GM10266 (cell line): ENCODE measurements around the gene CBX6.

Source experiments
- DNase-seq: peaks from one replicate; pipeline ENCODE4 v3.0.0; 2012; ENCODE audit errors: extremely low spot score
- CTCF ChIP-seq: IDR thresholded peaks from 2 replicates; pipeline ENCODE4 v1.5.1; 2012; ENCODE audit warnings: mild to moderate bottlenecking, low read depth; ENCODE audit not compliant: control insufficient read depth, insufficient read depth; ENCODE audit errors: missing control alignments

The CBX6 gene

GRCh38 chr22:38831166-38831945, 40.7 kb downstream of the CBX6 start:
- DNase-seq, result no peak
- no peak for TF ChIP-seq CTCF

DNA sequence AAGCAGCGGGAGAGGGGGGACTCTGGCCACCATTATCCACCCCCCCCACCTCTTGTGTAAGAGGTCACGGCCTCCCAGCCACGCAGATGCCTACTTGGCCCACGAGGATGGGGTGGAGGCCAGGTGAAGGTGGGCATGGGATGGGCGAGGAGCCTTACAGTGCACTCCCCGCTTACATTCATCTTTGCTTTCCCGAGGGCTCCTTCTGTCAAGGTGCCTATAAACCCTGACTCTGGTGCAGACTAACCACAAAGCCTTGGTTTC, 41.2 kb downstream of the CBX6 start:
- DNase-seq, result no peak
- TF ChIP-seq CTCF, result no peak

- no peak for TF ChIP-seq CTCF
- DNase-seq, result no peak
Observed at GRCh38 chr22:38830026-38830844, 41.8 kb downstream of the CBX6 start.

- DNase-seq, result no peak
- no peak for TF ChIP-seq CTCF
Observed at GRCh38 chr22:38829485-38829884, 42.5 kb downstream of the CBX6 start.

GRCh38 chr22:38828616-38829205, 43.3 kb downstream of the CBX6 start:
- no peak for TF ChIP-seq CTCF
- no peak for DNase-seq

- DNase-seq, result no peak
- TF ChIP-seq CTCF, result no peak
Observed at GRCh38 chr22:38828191-38828590, 43.8 kb downstream of the CBX6 start.

DNA sequence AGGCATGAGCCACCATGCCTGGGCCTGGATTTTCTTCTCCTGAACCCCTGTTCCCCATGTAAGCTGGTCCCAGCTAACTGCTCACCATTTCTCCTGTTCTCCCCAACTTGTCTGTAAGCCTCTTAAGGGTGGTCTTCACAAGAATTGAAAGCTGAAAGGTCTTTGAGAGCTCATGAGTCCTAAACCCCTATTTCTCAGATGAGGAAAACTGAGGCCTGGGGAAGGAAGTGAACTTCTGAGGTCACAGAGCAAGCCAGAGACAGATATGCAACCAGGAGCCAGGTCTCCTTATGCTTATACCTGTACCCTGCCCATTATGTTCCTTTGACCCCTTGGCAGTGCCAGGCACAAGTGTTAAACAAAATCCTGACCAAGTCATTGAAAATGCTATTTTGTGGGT, 44.5 kb downstream of the CBX6 start:
- no peak for TF ChIP-seq CTCF
- no peak for DNase-seq
